Cardiac muscle cell (in vitro differentiated cells and primary cell): ENCODE results near the gene LSM4. TPM values are rescaled to one million over a fixed set of nuclear protein-coding genes. Genes with fewer than 3 reads are reported as not detected.

Experiments
- DNase-seq, 2 donors: peaks; one replicate each; pipeline versions ENCODE4 v3.0.0 to v3.0.0-alpha.2; 2010 to 2017; ENCODE audit warnings: low read depth in 1 of 2, low spot score in 1 of 2
- H3K27ac ChIP-seq: fragments of 200-600 bp; sonication (generic); 2 replicates; pipeline ENCODE4 v1.5.1; 2016
- H3K27me3 ChIP-seq: fragments of 200-600 bp; sonication (generic); 2 replicates; pipeline ENCODE4 v1.6.0; 2016; ENCODE audit warnings: control low read depth
- H3K36me3 ChIP-seq: fragments of 200-600 bp; sonication (generic); 2 replicates; pipeline ENCODE4 v1.5.1; 2016; ENCODE audit warnings: control low read depth
- H3K4me1 ChIP-seq: fragments of 200-600 bp; sonication (generic); 2 replicates; pipeline ENCODE4 v1.8.1; 2017; ENCODE audit warnings: low read depth, mild to moderate bottlenecking, mixed run types
- H3K4me3 ChIP-seq: fragments of 200-600 bp; sonication (generic); 2 replicates; pipeline ENCODE4 v1.5.1; 2016; ENCODE audit warnings: mild to moderate bottlenecking
- H3K9me3 ChIP-seq: fragments of 200-600 bp; sonication (generic); 2 replicates; pipeline ENCODE4 v1.5.1; 2017; ENCODE audit warnings: low read depth, mild to moderate bottlenecking, control low read depth
- CTCF ChIP-seq: IDR thresholded peaks from 2 replicates; pipeline ENCODE4 v1.5.1; 2012; ENCODE audit warnings: low read depth, mild to moderate bottlenecking, low read length
- polyA plus RNA-seq: library from polyadenylated mRNA; unstranded; fragments of >200 nt; fragmentation: Nextera tagmentation; extraction: Ambion mirVana; gene quantifications from 2 replicates; pipeline ENCODE4 v1.2.1, GENCODE V29; 2016
- total RNA-seq: library from RNA; depleted of rRNA; stranded (reverse); fragments of >200 nt; gene quantifications from 2 replicates; pipeline ENCODE4 v1.2.3, GENCODE V29; 2016

Gene LSM4
- total and polyA plus RNA-seq, 2 experiments from 2014 or later, result 418 to 493 TPM

- Histone ChIP-seq H3K4me3 (no peak overlapping the region), H3K36me3 (peaks cover 8% of the 10 kb centered on the region), H3K4me1 (peaks cover 21% of the 10 kb centered on the region), H3K9me3 (no peaks in the 10 kb centered on the region), H3K27ac (peak overlapping the region; percentile 95), H3K27me3 (no peaks in the 10 kb centered on the region)
- peak; percentile 68 to 89 for DNase-seq
- no peak for TF ChIP-seq CTCF
Measured at GRCh38 chr19:18304458-18305310, 18.2 kb downstream of the LSM4 start.

DNA sequence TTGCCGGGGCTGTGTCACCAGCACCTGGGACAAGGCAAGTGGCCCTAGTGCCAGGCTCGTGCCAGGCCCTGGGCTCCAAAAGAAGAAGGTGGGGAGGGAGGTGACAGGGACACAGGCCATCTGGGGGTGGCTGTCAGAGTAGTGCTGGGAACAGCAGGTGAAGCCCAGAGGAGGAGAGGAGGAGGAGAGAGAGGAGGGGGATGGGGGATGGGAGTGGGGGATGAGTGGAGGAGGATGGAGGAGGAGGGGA, 18.7 kb downstream of the LSM4 start:
- no peak for TF ChIP-seq CTCF
- H3K27ac ChIP-seq, result peak overlapping the region; percentile 95
- H3K4me3 ChIP-seq, result no peak overlapping the region
- no peak for DNase-seq
- no peaks in the 10 kb centered on the region for H3K27me3 ChIP-seq
- H3K36me3 ChIP-seq, result peaks cover 3% of the 10 kb centered on the region
- H3K9me3 ChIP-seq, result no peaks in the 10 kb centered on the region
- H3K4me1 ChIP-seq, result peaks cover 21% of the 10 kb centered on the region

GRCh38 chr19:18301718-18302111, 21.2 kb downstream of the LSM4 start:
- DNase-seq, result no peak
- no peaks in the 10 kb centered on the region for H3K36me3 ChIP-seq
- H3K4me3 ChIP-seq, result no peak overlapping the region
- H3K27me3 ChIP-seq, result no peaks in the 10 kb centered on the region
- H3K4me1 ChIP-seq, result peaks cover 21% of the 10 kb centered on the region
- peak overlapping the region; percentile 53 for H3K27ac ChIP-seq
- TF ChIP-seq CTCF, result no peak
- no peaks in the 10 kb centered on the region for H3K9me3 ChIP-seq

DNA sequence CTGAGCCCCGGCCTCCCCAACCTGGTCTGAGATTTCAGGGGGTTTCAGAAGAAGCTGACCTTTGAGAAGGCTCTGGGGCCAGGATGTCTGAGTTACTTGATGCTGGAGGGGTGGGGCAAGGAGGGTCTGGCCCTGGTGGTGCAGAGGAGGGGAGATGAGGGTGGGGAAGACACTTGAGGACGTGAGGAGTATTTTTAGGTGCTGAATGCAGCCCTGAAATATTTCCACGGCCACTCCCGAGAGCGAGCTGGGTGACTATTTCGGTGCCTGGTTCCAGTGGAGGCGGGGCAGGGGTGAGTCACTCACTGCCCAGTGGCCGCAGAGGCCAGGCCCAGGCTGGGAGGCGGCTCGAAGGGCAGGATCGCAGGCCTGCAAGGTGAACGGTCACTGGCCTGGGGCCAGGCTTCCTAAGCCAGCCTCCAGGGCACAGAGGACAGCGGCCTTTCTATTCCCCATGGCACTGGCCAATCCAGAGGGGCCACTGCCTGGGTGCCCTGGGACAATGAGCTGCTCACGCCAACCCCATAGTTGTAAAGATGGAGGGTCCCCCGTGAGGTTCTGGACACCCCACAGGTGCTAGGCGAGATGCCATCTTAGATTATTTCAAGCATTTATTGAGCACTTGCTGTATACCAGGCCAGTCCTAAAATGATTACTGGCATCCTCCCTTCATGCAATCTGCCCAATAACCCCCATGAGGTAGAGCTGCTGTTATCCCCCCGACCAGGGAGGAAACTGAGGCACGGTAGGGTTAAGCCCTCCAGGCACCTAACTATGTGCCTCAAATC, 21.8 kb downstream of the LSM4 start:
- DNase-seq, result peak; percentile 50 to 52
- Histone ChIP-seq H3K4me1 (peaks cover 21% of the 10 kb centered on the region), H3K9me3 (no peaks in the 10 kb centered on the region), H3K36me3 (no peaks in the 10 kb centered on the region), H3K4me3 (no peak overlapping the region), H3K27ac (peak overlapping the region; percentile 53), H3K27me3 (no peaks in the 10 kb centered on the region)
- no peak for TF ChIP-seq CTCF

DNA sequence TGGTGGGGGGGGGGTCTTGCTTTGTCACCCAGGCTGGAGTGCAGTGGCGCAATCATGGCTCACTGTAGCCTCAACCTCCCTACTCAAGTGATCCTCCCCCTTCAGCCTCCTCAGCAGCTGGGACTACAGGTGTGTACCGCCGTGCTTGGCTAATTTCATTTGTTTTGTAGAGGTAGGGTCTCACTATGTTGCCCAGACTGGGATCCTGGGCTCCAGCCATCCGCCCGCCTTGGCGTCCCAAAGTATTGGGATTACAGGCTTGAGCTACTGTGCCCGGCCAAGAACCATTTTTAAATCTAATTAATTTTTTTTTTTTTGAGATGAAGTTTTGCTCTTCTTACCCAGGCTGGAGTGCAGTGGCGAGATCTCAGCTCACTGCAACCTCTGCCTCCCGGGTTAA, 23.2 kb downstream of the LSM4 start:
- Histone ChIP-seq H3K9me3 (no peaks in the 10 kb centered on the region), H3K36me3 (no peaks in the 10 kb centered on the region), H3K27me3 (no peaks in the 10 kb centered on the region), H3K27ac (no peak overlapping the region), H3K4me1 (peaks cover 13% of the 10 kb centered on the region), H3K4me3 (no peak overlapping the region)
- TF ChIP-seq CTCF, result no peak
- DNase-seq, result no peak
